Activated T-helper 2 cell treated with anti-CD3 and anti-CD28 coated beads, Interferon-gamma antibody, Interleukin-2, Interleukin-4, amounts not matched to agents 10 μg/mL and 5 μg/mL and 100 μg/mL, durations not matched to agents 14 hours and 24 hours and 36 hours (primary cell): ENCODE measurements around the gene HOXD3. TPM values are rescaled to one million over a fixed set of nuclear protein-coding genes. Genes with fewer than 3 reads are reported as not detected.
A peak's percentile ranks its signal among the peaks of the same experiment; 100 is the strongest.

Experiments used
- DNase-seq: peaks from one replicate; pipeline ENCODE4 v3.0.0; 2021; ENCODE audit warnings: low spot score
- H3K27ac Mint-ChIP-seq: one replicate; pipeline ENCODE4 v1.8.0; 2021; ENCODE audit warnings: mixed read lengths
- H3K27me3 Mint-ChIP-seq: one replicate; pipeline ENCODE4 v1.8.0; 2021; ENCODE audit warnings: low read depth, mixed read lengths
- H3K36me3 Mint-ChIP-seq: one replicate; pipeline ENCODE4 v1.8.0; 2021; ENCODE audit warnings: low read depth, mixed read lengths
- H3K4me1 Mint-ChIP-seq: one replicate; pipeline ENCODE4 v1.8.0; 2021; ENCODE audit warnings: low read depth, mixed read lengths
- H3K4me3 Mint-ChIP-seq: one replicate; pipeline ENCODE4 v1.8.0; 2021; ENCODE audit warnings: low read depth, mild to moderate bottlenecking, moderate library complexity, mixed read lengths
- H3K9me3 Mint-ChIP-seq: one replicate; pipeline ENCODE4 v1.8.0; 2021; ENCODE audit warnings: mixed read lengths
- intact Hi-C: fragments of 100-400 bp; cut with micrococcal nuclease; formaldehyde crosslinking; loops from one replicate; pipeline ENCODE4 v1.15.1; 2023
- total RNA-seq: library from RNA; stranded (reverse); gene quantifications from 2 replicates; pipeline ENCODE4 v1.2.3, GENCODE V29; 2022

HOXD3 gene
- total RNA-seq, 1 donor from 2014 or later: not detected

DNA sequence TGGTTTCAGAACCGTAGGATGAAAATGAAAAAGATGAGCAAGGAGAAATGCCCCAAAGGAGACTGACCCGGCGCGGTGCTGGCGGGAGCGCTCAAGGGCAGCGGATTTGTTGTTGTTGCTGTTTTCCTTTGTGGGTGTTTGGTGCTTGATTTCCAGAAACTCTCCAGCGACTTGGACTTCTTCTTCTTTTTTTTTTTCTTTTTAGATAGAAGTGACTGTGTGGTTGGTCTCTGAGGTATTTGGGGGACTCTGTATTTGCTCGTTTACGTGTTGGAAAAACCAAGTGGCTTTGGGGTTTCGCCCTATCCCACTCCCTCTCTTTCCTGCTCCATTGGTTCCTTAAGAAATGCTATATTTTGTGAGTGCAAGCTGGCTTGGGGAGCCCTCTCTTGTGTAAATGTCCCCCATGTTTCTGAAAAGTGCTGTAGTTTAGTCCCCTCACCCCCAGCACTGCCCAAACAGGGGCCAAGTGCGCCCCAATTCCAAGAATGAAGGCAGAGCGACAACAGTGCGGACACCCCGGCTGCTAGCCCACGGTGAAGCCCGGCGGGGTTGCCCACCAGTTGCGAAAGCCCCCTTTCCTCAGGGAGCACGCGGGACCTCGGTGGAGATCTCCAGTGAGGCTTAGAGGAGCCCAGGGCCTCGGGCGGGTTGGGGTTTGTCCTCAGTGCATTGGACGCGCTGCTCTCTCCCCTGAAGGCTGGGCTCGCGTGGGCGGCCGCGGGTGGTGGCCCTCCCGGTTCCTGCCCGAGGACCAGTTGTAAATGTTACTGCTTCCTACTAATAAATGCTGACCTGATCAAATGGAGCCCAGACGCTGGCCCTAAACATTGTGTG lies 32.8 kb upstream of the HOXD3 start:
- no peak for DNase-seq

DNA sequence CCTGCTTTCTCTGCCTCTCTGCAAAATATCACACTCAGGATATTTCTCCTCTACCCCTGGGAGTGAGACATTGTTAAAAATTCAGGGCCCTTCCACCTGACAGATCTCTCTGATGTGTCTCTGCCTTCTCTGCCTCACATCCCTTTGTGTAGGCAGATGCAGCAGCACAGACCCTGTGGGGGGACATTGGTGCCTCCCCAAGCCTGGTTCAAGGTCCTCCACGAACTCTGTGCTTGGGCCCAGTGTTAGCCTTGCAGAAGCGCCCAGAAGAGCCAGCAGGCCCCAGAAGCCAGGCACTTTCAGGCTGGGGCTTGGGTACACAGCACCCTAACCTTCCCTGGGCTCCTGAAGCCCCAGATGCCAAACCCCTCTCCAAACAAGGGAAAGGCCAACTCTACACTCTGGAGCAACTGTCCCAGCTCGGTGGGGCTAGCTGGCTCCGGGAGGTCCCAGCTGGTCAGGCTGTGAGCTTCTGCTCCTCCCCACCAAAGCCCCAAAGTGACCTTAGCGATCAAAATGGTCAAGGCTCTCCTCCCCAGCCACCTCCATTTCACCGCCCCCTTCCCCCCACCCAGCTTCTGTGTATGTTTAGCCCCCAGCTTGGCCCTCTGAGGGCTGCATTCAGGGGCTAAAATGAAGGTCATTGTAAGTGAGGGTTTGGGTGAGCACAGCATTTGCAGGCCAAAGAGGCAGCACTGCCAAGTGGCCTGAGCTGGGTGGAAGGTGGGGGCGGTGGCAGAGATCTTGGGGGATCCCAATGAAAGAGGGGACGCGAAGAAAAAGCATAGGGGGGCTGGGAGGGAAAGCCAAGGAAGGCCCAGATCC lies 31.9 kb upstream of the HOXD3 start:
- peaks cover 69% of the 10 kb centered on the region for H3K27me3 Mint-ChIP-seq
- no peaks in the 10 kb centered on the region for H3K4me1 Mint-ChIP-seq
- no peak overlapping the region for H3K4me3 Mint-ChIP-seq
- intact Hi-C loops: loop anchor here (5.0 to 10.0 kb wide), 4 partner anchors 37 to 1790 kb away; partner anchors contain the start of gene SP9
- peak overlapping the region; percentile 1 for H3K27ac Mint-ChIP-seq
- H3K36me3 Mint-ChIP-seq: no peaks in the 10 kb centered on the region
- H3K9me3 Mint-ChIP-seq: no peaks in the 10 kb centered on the region
- no peak for DNase-seq

More for the DNA sequence above, 32.8 kb upstream of the HOXD3 start:
- H3K27ac Mint-ChIP-seq: peak overlapping the region; percentile 42
- H3K9me3 Mint-ChIP-seq: no peaks in the 10 kb centered on the region
- intact Hi-C loops: loop anchor here (5.0 to 10.0 kb wide), 2 partner anchors 38 to 1790 kb away; partner anchors contain the start of gene SP9
- H3K36me3 Mint-ChIP-seq: no peaks in the 10 kb centered on the region
- H3K27me3 Mint-ChIP-seq: peaks cover 77% of the 10 kb centered on the region
- no peak overlapping the region for H3K4me3 Mint-ChIP-seq
- no peaks in the 10 kb centered on the region for H3K4me1 Mint-ChIP-seq

- Mint-ChIP-seq H3K9me3 (no peaks in the 10 kb centered on the region), H3K27ac (no peak overlapping the region)
Observed at GRCh38 chr2:176125772-176126054, 31.4 kb upstream of the HOXD3 start.

GRCh38 chr2:176126929-176127773 lies 30.0 kb upstream of the HOXD3 start:
- no peak for DNase-seq
- intact Hi-C loops: loop anchor here (2.0 to 10.0 kb wide), 5 partner anchors 512 to 1792 kb away; partner anchors contain the start of gene SP9
- Mint-ChIP-seq H3K27me3 (peaks cover 70% of the 10 kb centered on the region), H3K9me3 (no peaks in the 10 kb centered on the region), H3K4me1 (peaks cover 8% of the 10 kb centered on the region), H3K36me3 (no peaks in the 10 kb centered on the region), H3K4me3 (no peak overlapping the region), H3K27ac (peak overlapping the region; percentile 26)

More at GRCh38 chr2:176125772-176126054, 31.4 kb upstream of the HOXD3 start:
- H3K4me1 Mint-ChIP-seq: no peaks in the 10 kb centered on the region
- H3K4me3 Mint-ChIP-seq: no peak overlapping the region
- no peaks in the 10 kb centered on the region for H3K36me3 Mint-ChIP-seq
- no peak for DNase-seq
- peaks cover 65% of the 10 kb centered on the region for H3K27me3 Mint-ChIP-seq
- intact Hi-C loops: loop anchor here (2.0 to 10.0 kb wide), 5 partner anchors 513 to 1791 kb away; partner anchors contain the start of gene SP9

DNA sequence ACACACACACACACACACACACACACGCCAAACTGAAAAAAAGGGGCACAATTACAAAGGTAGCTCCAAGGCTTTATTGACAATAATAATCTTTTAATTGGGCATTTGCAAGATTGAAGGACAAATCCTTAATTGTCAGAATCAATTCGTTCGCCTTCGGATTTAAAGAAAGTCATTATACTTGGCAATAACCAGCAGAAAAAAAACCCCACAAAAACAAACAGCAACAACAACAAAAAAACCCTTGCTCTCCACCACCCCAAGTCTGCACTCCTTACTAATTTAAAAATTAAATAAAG lies 29.4 kb upstream of the HOXD3 start:
- intact Hi-C loops: loop anchor here (2.0 to 10.0 kb wide), 6 partner anchors 17 to 1793 kb away; partner anchors contain the start of gene SP9
- Mint-ChIP-seq H3K4me1 (peaks cover 12% of the 10 kb centered on the region), H3K27ac (no peak overlapping the region), H3K27me3 (peaks cover 72% of the 10 kb centered on the region), H3K36me3 (no peaks in the 10 kb centered on the region), H3K9me3 (no peaks in the 10 kb centered on the region), H3K4me3 (no peak overlapping the region)
- DNase-seq: no peak

- H3K27me3 Mint-ChIP-seq: peaks cover 79% of the 10 kb centered on the region
- no peaks in the 10 kb centered on the region for H3K36me3 Mint-ChIP-seq
- peak overlapping the region; percentile 63 for H3K27ac Mint-ChIP-seq
- no peak overlapping the region for H3K4me3 Mint-ChIP-seq
- intact Hi-C loops: loop anchor here (2.0 to 10.0 kb wide), 4 partner anchors 18 to 1794 kb away; partner anchors contain the start of gene SP9
- DNase-seq: no peak
- H3K4me1 Mint-ChIP-seq: peaks cover 12% of the 10 kb centered on the region
- no peaks in the 10 kb centered on the region for H3K9me3 Mint-ChIP-seq
Observed at GRCh38 chr2:176128172-176128981, 28.7 kb upstream of the HOXD3 start.

GRCh38 chr2:176128982-176129796 lies 27.9 kb upstream of the HOXD3 start, which contains the start of gene HOXD8:
TSS of gene HOXD8 (plus strand) at chr2:176129705. CDS start at chr2:176130367, 662 bp downstream.
- no peak for DNase-seq
- H3K36me3 Mint-ChIP-seq: no peaks in the 10 kb centered on the region
- H3K4me1 Mint-ChIP-seq: peaks cover 12% of the 10 kb centered on the region
- peak within 1 kb of the TSS; percentile 63 for H3K27ac Mint-ChIP-seq
- peaks cover 79% of the 10 kb centered on the region for H3K27me3 Mint-ChIP-seq
- intact Hi-C loops: loop anchor here (2.0 to 10.0 kb wide), 4 partner anchors 18 to 1794 kb away; partner anchors contain the start of gene SP9
- no peak within 1 kb of the TSS for H3K4me3 Mint-ChIP-seq
- H3K9me3 Mint-ChIP-seq: no peaks in the 10 kb centered on the region

- intact Hi-C loops: loop anchor here (1.0 to 10.0 kb wide), 7 partner anchors 10 to 1795 kb away; partner anchors contain the start of genes HOXD12 and SP9
- H3K27me3 Mint-ChIP-seq: peaks cover 79% of the 10 kb centered on the region
- H3K27ac Mint-ChIP-seq: no peak overlapping the region
- H3K4me1 Mint-ChIP-seq: peaks cover 12% of the 10 kb centered on the region
- H3K4me3 Mint-ChIP-seq: no peak overlapping the region
- DNase-seq: no peak
- no peaks in the 10 kb centered on the region for H3K9me3 Mint-ChIP-seq
- H3K36me3 Mint-ChIP-seq: no peaks in the 10 kb centered on the region
Observed at GRCh38 chr2:176129813-176130146, 27.3 kb upstream of the HOXD3 start.

DNA sequence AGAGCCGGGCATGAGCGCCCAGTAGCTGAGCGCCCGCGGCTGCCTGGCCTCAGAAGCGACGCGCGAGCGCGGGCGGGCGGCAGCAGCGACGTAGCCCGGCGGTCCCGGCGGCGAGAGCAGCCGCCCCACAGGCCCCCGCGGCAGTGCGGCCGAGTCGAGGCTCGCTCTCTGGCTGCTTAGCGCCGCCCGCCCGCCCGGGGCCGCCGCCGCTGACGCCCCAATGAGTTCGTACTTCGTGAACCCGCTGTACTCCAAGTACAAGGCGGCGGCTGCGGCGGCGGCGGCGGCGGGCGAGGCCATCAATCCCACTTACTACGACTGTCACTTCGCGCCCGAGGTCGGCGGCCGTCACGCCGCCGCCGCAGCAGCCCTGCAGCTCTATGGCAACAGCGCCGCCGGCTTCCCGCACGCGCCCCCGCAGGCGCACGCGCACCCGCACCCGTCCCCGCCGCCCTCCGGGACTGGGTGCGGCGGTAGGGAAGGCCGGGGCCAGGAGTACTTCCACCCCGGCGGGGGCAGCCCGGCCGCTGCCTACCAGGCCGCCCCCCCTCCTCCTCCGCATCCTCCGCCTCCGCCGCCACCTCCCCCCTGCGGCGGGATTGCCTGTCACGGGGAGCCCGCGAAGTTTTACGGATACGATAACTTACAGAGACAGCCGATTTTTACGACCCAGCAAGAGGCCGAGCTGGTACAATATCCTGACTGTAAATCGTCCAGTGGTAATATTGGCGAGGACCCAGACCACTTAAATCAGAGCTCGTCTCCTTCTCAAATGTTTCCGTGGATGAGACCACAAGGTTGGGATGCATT lies 26.8 kb upstream of the HOXD3 start:
- H3K27ac Mint-ChIP-seq: no peak overlapping the region
- no peaks in the 10 kb centered on the region for H3K36me3 Mint-ChIP-seq

GRCh38 chr2:176130957-176131847 lies 25.9 kb upstream of the HOXD3 start:
- Mint-ChIP-seq H3K9me3 (no peaks in the 10 kb centered on the region), H3K27ac (no peak overlapping the region), H3K27me3 (peaks cover 81% of the 10 kb centered on the region), H3K4me3 (no peak overlapping the region), H3K4me1 (peaks cover 18% of the 10 kb centered on the region), H3K36me3 (no peaks in the 10 kb centered on the region)
- no peak for DNase-seq
- intact Hi-C loops: loop anchor here (1.0 to 5.0 kb wide), 3 partner anchors 8 to 54 kb away; partner anchors contain the start of gene HOXD12

More for the DNA sequence above, 26.8 kb upstream of the HOXD3 start:
- H3K4me1 Mint-ChIP-seq: peaks cover 12% of the 10 kb centered on the region
- H3K9me3 Mint-ChIP-seq: no peaks in the 10 kb centered on the region
- intact Hi-C loops: loop anchor here (1.0 to 5.0 kb wide), 3 partner anchors 9 to 54 kb away; partner anchors contain the start of gene HOXD12
- no peak overlapping the region for H3K4me3 Mint-ChIP-seq
- no peak for DNase-seq
- peaks cover 81% of the 10 kb centered on the region for H3K27me3 Mint-ChIP-seq
